CD4-positive, alpha-beta T cell treated with Interferon alpha-2 for 1 hour (primary cell): Measurements from ENCODE around the gene SAMD1.

ENCODE experiments used
- DNase-seq, 2 donors: peaks; one replicate each; pipeline ENCODE4 v3.0.0-alpha.2; 2020 to 2022

SAMD1 gene

GRCh38 chr19:14112809-14113385 lies 22.3 kb upstream of the SAMD1 start:
- DNase-seq = no peak

- DNase-seq = no peak
These were observed 21.7 kb upstream of the SAMD1 start for GRCh38 chr19:14112051-14112808.

GRCh38 chr19:14111486-14111885 lies 20.9 kb upstream of the SAMD1 start:
- no peak for DNase-seq

GRCh38 chr19:14110650-14111049 lies 20.1 kb upstream of the SAMD1 start:
- DNase-seq = no peak

- DNase-seq = no peak
These were observed 17.3 kb upstream of the SAMD1 start for GRCh38 chr19:14107581-14108461.

- no peak for DNase-seq
These were observed 16.3 kb upstream of the SAMD1 start for GRCh38 chr19:14106840-14107239.

GRCh38 chr19:14105680-14106079 lies 15.1 kb upstream of the SAMD1 start:
- DNase-seq = no peak

GRCh38 chr19:14103310-14103709 lies 12.8 kb upstream of the SAMD1 start:
- no peak for DNase-seq

GRCh38 chr19:14102756-14103155 lies 12.2 kb upstream of the SAMD1 start:
- no peak for DNase-seq

- DNase-seq = no peak
These were observed 11.6 kb upstream of the SAMD1 start for GRCh38 chr19:14102102-14102696.

GRCh38 chr19:14101003-14101545 lies 10.5 kb upstream of the SAMD1 start:
- DNase-seq = no peak

- no peak for DNase-seq
These were observed 7.1 kb upstream of the SAMD1 start for GRCh38 chr19:14097532-14098151.

GRCh38 chr19:14096272-14096992 lies 5.9 kb upstream of the SAMD1 start:
- DNase-seq = no peak

- no peak for DNase-seq
These were observed 4.3 kb upstream of the SAMD1 start for GRCh38 chr19:14094854-14095253.

- DNase-seq = no peak
These were observed 2.7 kb upstream of the SAMD1 start for GRCh38 chr19:14093117-14093823.

- DNase-seq = peak in 1 of 2 donors; percentile 30
These were observed 1.4 kb upstream of the SAMD1 start for GRCh38 chr19:14091813-14092462.

- peak; percentile 65 to 70 for DNase-seq
These were observed 696 bp upstream of the SAMD1 start for GRCh38 chr19:14091081-14091812.

GRCh38 chr19:14089662-14090508 lies 666 bp downstream of the SAMD1 start:
- DNase-seq = peak; percentile 29 to 53

GRCh38 chr19:14089412-14089661 lies 1.2 kb downstream of the SAMD1 start:
- peak in 1 of 2 donors; percentile 31 for DNase-seq
